ENCODE data around the gene MPZL3. TPM values are rescaled to one million over a fixed set of nuclear protein-coding genes. Genes with fewer than 3 reads are reported as not detected.

The MPZL3 gene
- total and polyA plus RNA-seq, 2 experiments from 2014 or later = 0.92 to 2.9 TPM

DNA sequence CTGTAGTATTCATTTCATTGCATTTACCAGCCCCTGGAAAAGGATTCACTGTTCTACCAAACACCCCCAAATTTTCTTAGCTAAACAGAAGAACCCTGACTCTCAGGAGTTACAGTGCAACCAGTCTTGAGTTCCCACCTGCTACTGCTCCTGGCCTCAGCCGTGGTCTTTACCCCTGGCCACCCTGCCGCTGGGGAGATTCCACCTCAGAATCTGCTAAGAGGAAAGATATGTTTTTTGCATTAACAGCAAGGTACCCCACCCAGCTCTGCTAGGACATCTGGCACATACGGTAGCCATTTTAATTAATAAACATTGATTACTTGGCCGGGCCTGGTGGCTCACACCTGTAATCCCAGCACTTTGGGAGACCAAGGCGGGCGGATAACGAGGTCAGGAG lies 36.4 kb downstream of the MPZL3 start:
- peaks cover 9% of the 10 kb centered on the region for H3K27me3 Mint-ChIP-seq (ENCODE audit: insufficient read depth, low read depth, poor library complexity)
- no peak for ATAC-seq
- no peak for DNase-seq (ENCODE audit: low spot score)
- no peaks in the 10 kb centered on the region for H3K9me3 Mint-ChIP-seq
- H2AFZ ChIP-seq = no peak overlapping the region
- H3K9me2 ChIP-seq (ENCODE audit: insufficient read depth) = peaks cover 4% of the 10 kb centered on the region; the same call in 1 of the 2 replicates
- H3K27ac Mint-ChIP-seq = no peak overlapping the region
- no peaks in the 10 kb centered on the region for H3K36me3 Mint-ChIP-seq (ENCODE audit: low read depth)
- H3K79me2 ChIP-seq (replicated peaks; ENCODE audit: insufficient read depth) = no peaks in the 10 kb centered on the region
- no peaks in the 10 kb centered on the region for H3K36me3 ChIP-seq (ENCODE audit: insufficient read depth)
- H3K4me1 ChIP-seq (ENCODE audit: insufficient read depth) = peaks cover 38% of the 10 kb centered on the region
- H3K4me3 ChIP-seq = no peak overlapping the region
- H3F3A ChIP-seq (replicated peaks; ENCODE audit: low read depth) = no peaks in the 10 kb centered on the region
- no peak for TF ChIP-seq EZH2phosphoT487 (IDR thresholded peaks at IDR 0.05; ENCODE audit: unreplicated experiment)
- TF ChIP-seq ZNF462 (CRISPR knock-in tag; IDR thresholded peaks at IDR 0.05) = no peak
- TF ChIP-seq EZH2 (IDR thresholded peaks at IDR 0.05; ENCODE audit: low read depth, unreplicated experiment) = no peak
- TF ChIP-seq JUNB (IDR thresholded peaks at IDR 0.05; ENCODE audit: unreplicated experiment) = no peak
- TF ChIP-seq NANOG (IDR thresholded peaks at IDR 0.05; ENCODE audit: borderline replicate concordance) = no peak
- no peak for TF ChIP-seq ZNF331 (CRISPR knock-in tag; IDR thresholded peaks at IDR 0.05; ENCODE audit: low read depth)
- TF ChIP-seq REST (IDR thresholded peaks at IDR 0.05; ENCODE audit: unreplicated experiment) = no peak
- TF ChIP-seq STAT1 (IDR thresholded peaks at IDR 0.05; ENCODE audit: unreplicated experiment) = no peak
- TF ChIP-seq, protein P1, sequence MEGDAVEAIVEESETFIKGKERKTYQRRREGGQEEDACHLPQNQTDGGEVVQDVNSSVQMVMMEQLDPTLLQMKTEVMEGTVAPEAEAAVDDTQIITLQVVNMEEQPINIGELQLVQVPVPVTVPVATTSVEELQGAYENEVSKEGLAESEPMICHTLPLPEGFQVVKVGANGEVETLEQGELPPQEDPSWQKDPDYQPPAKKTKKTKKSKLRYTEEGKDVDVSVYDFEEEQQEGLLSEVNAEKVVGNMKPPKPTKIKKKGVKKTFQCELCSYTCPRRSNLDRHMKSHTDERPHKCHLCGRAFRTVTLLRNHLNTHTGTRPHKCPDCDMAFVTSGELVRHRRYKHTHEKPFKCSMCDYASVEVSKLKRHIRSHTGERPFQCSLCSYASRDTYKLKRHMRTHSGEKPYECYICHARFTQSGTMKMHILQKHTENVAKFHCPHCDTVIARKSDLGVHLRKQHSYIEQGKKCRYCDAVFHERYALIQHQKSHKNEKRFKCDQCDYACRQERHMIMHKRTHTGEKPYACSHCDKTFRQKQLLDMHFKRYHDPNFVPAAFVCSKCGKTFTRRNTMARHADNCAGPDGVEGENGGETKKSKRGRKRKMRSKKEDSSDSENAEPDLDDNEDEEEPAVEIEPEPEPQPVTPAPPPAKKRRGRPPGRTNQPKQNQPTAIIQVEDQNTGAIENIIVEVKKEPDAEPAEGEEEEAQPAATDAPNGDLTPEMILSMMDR (conservative IDR thresholded peaks at IDR 0.05; ENCODE audit: low read depth in 2 of 2) = no peak
- no peak for TF ChIP-seq CREB1 (CRISPR knock-in tag; IDR thresholded peaks at IDR 0.05; ENCODE audit: low read depth)
- TF ChIP-seq, protein P2, sequence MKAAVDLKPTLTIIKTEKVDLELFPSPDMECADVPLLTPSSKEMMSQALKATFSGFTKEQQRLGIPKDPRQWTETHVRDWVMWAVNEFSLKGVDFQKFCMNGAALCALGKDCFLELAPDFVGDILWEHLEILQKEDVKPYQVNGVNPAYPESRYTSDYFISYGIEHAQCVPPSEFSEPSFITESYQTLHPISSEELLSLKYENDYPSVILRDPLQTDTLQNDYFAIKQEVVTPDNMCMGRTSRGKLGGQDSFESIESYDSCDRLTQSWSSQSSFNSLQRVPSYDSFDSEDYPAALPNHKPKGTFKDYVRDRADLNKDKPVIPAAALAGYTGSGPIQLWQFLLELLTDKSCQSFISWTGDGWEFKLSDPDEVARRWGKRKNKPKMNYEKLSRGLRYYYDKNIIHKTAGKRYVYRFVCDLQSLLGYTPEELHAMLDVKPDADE (IDR thresholded peaks at IDR 0.05) = no peak
- no peak for TF ChIP-seq ZNF114 (CRISPR knock-in tag; IDR thresholded peaks at IDR 0.05)
- no peak for TF ChIP-seq POLR2AphosphoS5 (IDR thresholded peaks at IDR 0.05; ENCODE audit: low read depth)
- H3K4me3 Mint-ChIP-seq = no peak overlapping the region
- H3K4me1 Mint-ChIP-seq = peaks cover 41% of the 10 kb centered on the region
- H3K4me2 ChIP-seq = no peak overlapping the region
- no peaks in the 10 kb centered on the region for H3K27me3 ChIP-seq (ENCODE audit: insufficient read depth)
- no peak overlapping the region for H3K27ac ChIP-seq (ENCODE audit: low read depth)
- no peaks in the 10 kb centered on the region for H4K20me1 ChIP-seq (replicated peaks; ENCODE audit: insufficient read depth)

Measured in GM23338 (cell line).